Activated CD8-positive, alpha-beta T cell treated with anti-CD3 and anti-CD28 coated beads for 36 hours (primary cell): ENCODE data around the gene TREX2. TPM values are rescaled to one million over a fixed set of nuclear protein-coding genes. Genes with fewer than 3 reads are reported as not detected.

ENCODE experiments used
- ATAC-seq: fragments of 200-7000 bp; cut with Tn5 transposase; one replicate; pipeline ENCODE4 v1.10.0; 2021; ENCODE audit warnings: mild to moderate bottlenecking, moderate library complexity
- CTCF ChIA-PET: fragments of 350-600 bp; sonication (Branson Sonifier 250); formaldehyde crosslinking; loops from one replicate; lab custom pipeline; 2021; ENCODE audit warnings: antibody characterized with exemption; lab: Charles Lee
- POLR2A ChIA-PET: fragments of 350-600 bp; sonication (Branson Sonifier 250); formaldehyde crosslinking; loops from one replicate; lab custom pipeline; 2021; ENCODE audit warnings: antibody characterized with exemption; lab: Charles Lee
- DNase-seq: peaks from one replicate; pipeline ENCODE4 v3.0.0-alpha.2; 2020
- H3K27ac Mint-ChIP-seq: one replicate; pipeline ENCODE4 v1.8.0; 2021; ENCODE audit warnings: mild to moderate bottlenecking, mixed read lengths
- H3K27me3 Mint-ChIP-seq: one replicate; pipeline ENCODE4 v1.8.0; 2021; ENCODE audit warnings: mixed read lengths
- H3K36me3 Mint-ChIP-seq: one replicate; pipeline ENCODE4 v1.8.0; 2021; ENCODE audit warnings: low read depth, mixed read lengths
- H3K4me1 Mint-ChIP-seq: one replicate; pipeline ENCODE4 v1.8.0; 2021; ENCODE audit warnings: low read depth, mixed read lengths
- H3K4me3 Mint-ChIP-seq: one replicate; pipeline ENCODE4 v1.8.0; 2021; ENCODE audit warnings: mild to moderate bottlenecking, moderate library complexity, mixed read lengths
- H3K9me3 Mint-ChIP-seq: one replicate; pipeline ENCODE4 v1.8.0; 2021; ENCODE audit warnings: mixed read lengths
- intact Hi-C: fragments of 100-400 bp; cut with micrococcal nuclease; formaldehyde crosslinking; loops from one replicate; pipeline ENCODE4 v1.10.0; 2022
- total RNA-seq, 2 experiments: library from RNA; stranded (reverse); gene quantifications; one replicate each; pipeline ENCODE4 v1.2.3, GENCODE V29; 2021
- TF ChIP-seq, protein P1 (sequence below): fragments of 200-600 bp; IDR thresholded peaks from one replicate; pipeline ENCODE4 v1.8.0; 2022; ENCODE audit warnings: antibody characterized with exemption, mild to moderate bottlenecking

TREX2 gene
- total RNA-seq, 2 experiments from 2014 or later: 0.78 to 1.4 TPM

DNA sequence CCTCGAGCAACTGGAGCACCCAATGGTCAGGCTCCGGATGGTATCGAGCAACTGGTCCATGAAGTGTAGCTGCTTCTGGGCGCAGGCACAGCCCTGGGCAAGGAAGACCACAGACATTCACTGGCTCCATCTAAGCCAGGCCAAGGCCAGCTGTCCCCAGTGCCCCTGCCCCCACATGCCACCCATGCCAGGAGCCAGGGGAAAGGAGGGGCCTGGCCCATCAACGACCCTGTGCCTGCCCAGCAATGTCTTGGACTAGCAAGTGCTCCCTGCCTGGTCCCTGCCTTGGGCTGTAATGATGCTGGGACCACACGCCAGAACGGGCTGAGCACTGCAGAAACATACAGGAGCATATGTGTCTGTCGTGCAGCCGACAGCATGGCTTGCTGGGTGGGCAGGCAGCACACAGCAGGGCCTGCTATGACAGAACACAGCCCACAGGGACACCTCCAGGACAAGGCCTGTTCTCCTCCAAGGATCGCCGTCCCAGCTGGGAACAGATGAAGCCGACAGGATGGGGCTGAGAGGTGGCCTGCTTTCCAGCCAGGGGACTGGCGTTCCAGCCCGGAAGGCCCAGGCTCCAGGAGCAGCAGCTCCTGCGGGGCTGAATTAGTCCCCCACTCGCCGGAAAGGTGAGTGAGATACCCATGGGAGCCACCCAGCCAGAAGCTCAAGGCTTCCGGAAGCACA is 11.4 kb upstream of the TREX2 start:
- Mint-ChIP-seq H3K9me3 (no peaks in the 10 kb centered on the region), H3K27ac (no peak overlapping the region), H3K4me3 (no peak overlapping the region), H3K4me1 (no peaks in the 10 kb centered on the region), H3K36me3 (peaks cover 3% of the 10 kb centered on the region), H3K27me3 (no peaks in the 10 kb centered on the region)
- ChIA-PET CTCF (interaction anchor here (1.2 kb wide), 1 partner anchor 13 kb away, joined by 3 read pairs; the partner anchor contains the start of gene HAUS7), POLR2A (interaction anchor here (1.1 kb wide), 1 partner anchor 10 kb away, joined by 3 read pairs; no protein-coding TSS in a partner anchor)
- ATAC-seq: no peak
- no peak for DNase-seq
- TF ChIP-seq, protein P1, sequence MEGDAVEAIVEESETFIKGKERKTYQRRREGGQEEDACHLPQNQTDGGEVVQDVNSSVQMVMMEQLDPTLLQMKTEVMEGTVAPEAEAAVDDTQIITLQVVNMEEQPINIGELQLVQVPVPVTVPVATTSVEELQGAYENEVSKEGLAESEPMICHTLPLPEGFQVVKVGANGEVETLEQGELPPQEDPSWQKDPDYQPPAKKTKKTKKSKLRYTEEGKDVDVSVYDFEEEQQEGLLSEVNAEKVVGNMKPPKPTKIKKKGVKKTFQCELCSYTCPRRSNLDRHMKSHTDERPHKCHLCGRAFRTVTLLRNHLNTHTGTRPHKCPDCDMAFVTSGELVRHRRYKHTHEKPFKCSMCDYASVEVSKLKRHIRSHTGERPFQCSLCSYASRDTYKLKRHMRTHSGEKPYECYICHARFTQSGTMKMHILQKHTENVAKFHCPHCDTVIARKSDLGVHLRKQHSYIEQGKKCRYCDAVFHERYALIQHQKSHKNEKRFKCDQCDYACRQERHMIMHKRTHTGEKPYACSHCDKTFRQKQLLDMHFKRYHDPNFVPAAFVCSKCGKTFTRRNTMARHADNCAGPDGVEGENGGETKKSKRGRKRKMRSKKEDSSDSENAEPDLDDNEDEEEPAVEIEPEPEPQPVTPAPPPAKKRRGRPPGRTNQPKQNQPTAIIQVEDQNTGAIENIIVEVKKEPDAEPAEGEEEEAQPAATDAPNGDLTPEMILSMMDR: no peak
- intact Hi-C loops: no loop called here

DNA sequence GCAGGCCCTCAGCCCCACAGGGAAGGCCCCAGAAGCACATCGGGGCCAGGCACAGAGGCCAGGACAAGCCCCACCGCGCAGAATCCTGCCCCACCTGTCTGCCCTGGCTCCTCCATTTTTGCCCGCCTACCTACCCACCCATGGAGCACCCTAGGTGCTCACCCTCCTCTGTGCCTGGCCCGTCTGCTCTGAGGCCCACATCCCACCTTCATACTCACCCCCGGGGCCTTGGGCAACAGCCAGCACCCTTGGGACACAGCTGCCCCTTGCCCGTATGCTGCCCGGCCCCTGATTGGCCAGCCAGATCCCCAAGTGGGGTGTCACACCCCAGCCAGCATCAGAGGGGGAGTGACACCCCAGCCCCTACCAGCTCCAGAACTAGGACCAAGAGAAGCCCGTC is 10.8 kb upstream of the TREX2 start:
- DNase-seq: no peak
- TF ChIP-seq, protein P1: no peak
- no peak for ATAC-seq
- no peaks in the 10 kb centered on the region for H3K4me1 Mint-ChIP-seq
- H3K27me3 Mint-ChIP-seq: no peaks in the 10 kb centered on the region
- CTCF ChIA-PET: no interaction called here
- intact Hi-C loops: no loop called here
- H3K27ac Mint-ChIP-seq: no peak overlapping the region
- POLR2A ChIA-PET: interaction anchor here (1.1 kb wide), 1 partner anchor 11 kb away, joined by 3 read pairs; no protein-coding TSS in a partner anchor
- H3K36me3 Mint-ChIP-seq: peaks cover 3% of the 10 kb centered on the region
- no peak overlapping the region for H3K4me3 Mint-ChIP-seq
- no peaks in the 10 kb centered on the region for H3K9me3 Mint-ChIP-seq

DNA sequence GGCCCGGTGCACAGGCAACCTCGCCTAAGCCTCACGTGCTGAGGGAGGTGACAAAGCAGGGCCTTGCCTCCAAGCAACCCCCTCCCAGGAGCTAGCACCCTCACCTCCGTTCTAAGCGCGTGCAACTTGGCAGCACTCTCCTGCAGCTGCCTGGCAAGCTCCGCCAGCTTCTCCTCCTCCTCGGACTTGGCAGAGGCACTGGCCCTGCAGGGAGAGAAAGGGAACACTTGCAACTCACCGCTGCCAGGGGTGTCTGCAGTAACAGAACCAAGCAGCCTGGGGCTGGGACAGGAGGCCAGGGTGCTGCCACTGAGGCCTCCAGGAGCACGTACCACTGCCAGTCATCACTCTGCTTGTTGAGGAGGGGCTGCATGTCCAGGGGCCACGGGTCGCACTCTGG is 10.3 kb upstream of the TREX2 start:
- Mint-ChIP-seq H3K36me3 (peaks cover 4% of the 10 kb centered on the region), H3K9me3 (no peaks in the 10 kb centered on the region), H3K27me3 (no peaks in the 10 kb centered on the region), H3K4me1 (no peaks in the 10 kb centered on the region), H3K4me3 (no peak overlapping the region), H3K27ac (no peak overlapping the region)
- intact Hi-C loops: no loop called here
- ChIA-PET POLR2A (no interaction called here), CTCF (no interaction called here)
- ATAC-seq (no peak), DNase-seq (no peak)
- TF ChIP-seq, protein P1: no peak

DNA sequence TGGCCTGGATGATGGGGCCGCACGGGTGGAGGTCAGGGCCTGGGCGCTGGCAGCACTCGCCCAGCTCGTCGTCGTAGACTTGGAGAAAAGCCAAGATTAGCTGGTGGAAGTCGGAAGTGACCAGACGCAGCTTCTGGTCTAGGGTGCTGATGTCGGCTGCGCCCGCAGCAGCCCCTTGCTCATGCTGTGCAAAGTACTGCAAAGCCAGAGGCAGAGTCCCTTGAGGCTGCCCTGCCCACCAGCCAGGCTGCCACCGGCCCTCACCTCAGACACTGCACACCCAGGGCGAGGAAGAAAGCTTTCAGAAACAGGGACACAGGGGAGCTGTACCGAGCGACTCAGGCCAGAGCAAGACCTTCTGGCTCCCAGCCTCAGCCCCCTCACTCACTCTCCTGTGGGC is 9.7 kb upstream of the TREX2 start:
- Mint-ChIP-seq H3K9me3 (no peaks in the 10 kb centered on the region), H3K4me3 (no peak overlapping the region), H3K4me1 (no peaks in the 10 kb centered on the region), H3K36me3 (peaks cover 5% of the 10 kb centered on the region), H3K27ac (no peak overlapping the region), H3K27me3 (no peaks in the 10 kb centered on the region)
- CTCF ChIA-PET: no interaction called here
- TF ChIP-seq, protein P1: no peak
- POLR2A ChIA-PET: no interaction called here
- ATAC-seq (no peak), DNase-seq (no peak)
- intact Hi-C loops: no loop called here

DNA sequence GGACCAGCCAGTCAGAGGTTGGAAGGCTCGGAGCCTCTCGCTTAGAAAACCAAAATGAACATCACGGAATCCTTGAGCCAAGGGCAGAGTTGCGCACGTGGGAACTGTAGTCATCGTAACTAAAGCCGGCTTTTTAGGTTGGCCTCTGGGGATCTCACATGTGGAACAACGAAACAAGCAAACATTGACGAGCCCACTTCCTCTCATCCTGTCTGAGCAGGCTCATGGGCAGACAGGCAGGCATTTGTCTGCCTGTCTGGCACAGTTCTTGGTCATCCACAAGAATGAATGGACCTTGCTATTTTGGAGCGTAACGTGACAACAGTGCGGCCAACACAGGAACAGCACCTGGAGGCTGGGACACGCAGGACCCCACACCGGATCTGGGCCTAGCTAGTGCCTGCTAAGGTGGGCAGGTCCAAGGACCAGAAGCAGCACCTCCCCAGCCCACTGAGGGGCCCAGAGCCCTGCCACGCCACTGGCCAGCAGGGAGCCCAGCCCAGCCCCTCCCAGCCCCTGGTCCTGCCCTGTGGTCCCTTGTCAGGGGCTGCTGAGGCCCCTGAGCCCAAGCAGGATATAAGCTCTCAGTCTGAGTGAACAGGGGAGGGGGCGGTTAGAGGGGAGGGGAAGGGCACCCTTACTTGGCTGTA is 9.2 kb upstream of the TREX2 start:
- H3K27me3 Mint-ChIP-seq: no peaks in the 10 kb centered on the region
- no peaks in the 10 kb centered on the region for H3K9me3 Mint-ChIP-seq
- DNase-seq (no peak), ATAC-seq (no peak)
- intact Hi-C loops: no loop called here
- peaks cover 5% of the 10 kb centered on the region for H3K36me3 Mint-ChIP-seq
- POLR2A ChIA-PET: no interaction called here
- no peak overlapping the region for H3K4me3 Mint-ChIP-seq
- TF ChIP-seq, protein P1: no peak
- no peaks in the 10 kb centered on the region for H3K4me1 Mint-ChIP-seq
- CTCF ChIA-PET: no interaction called here
- no peak overlapping the region for H3K27ac Mint-ChIP-seq
